Kidney (tissue), 14 donors: Measurements from ENCODE around the gene CRIP3. TPM values are rescaled to one million over a fixed set of nuclear protein-coding genes. Genes with fewer than 3 reads are reported as not detected.

ENCODE experiments used
- DNase-seq, 5 donors: peaks; one replicate each; pipeline ENCODE4 v3.0.0-alpha.2; 2013 to 2020
- FAIRE-seq: peaks from 2 replicates; lab custom pipeline; 2012; peaks lifted over from hg19 to GRCh38; lab: Jason Lieb, UNC
- H3K27ac ChIP-seq, 2 donors: one replicate each; pipeline ENCODE4 v1.7.0; 2013; ENCODE audit warnings: low read depth in 2 of 2, low read length in 2 of 2, inconsistent platforms in 1 of 2
- H3K27me3 ChIP-seq: one replicate; pipeline ENCODE4 v1.7.1; 2013; ENCODE audit warnings: low read length, inconsistent platforms; ENCODE audit not compliant: control insufficient read depth, insufficient read depth
- H3K36me3 ChIP-seq, 3 donors: one replicate each; pipeline versions ENCODE4 v1.7.0 to v1.7.1; 2013; ENCODE audit warnings: low read length in 3 of 3, control low read depth in 1 of 3, inconsistent platforms in 1 of 3; ENCODE audit not compliant: insufficient read depth in 3 of 3, control insufficient read depth in 2 of 3
- H3K4me1 ChIP-seq, 3 donors: one replicate each; pipeline versions ENCODE4 v1.7.0 to v1.7.1; 2013; ENCODE audit warnings: low read length in 3 of 3, inconsistent platforms in 1 of 3, low read depth in 1 of 3; ENCODE audit not compliant: control insufficient read depth in 2 of 3, insufficient read depth in 2 of 3
- H3K4me3 ChIP-seq, 3 donors: one replicate each; pipeline versions ENCODE4 v1.7.0 to v1.8.1; 2013; ENCODE audit warnings: low read length in 3 of 3, control low read depth in 1 of 3, inconsistent platforms in 1 of 3
- H3K9ac ChIP-seq, 3 donors: one replicate each; pipeline versions ENCODE4 v1.7.0 to v1.7.1; 2013; ENCODE audit warnings: low read length in 3 of 3, control low read depth in 1 of 3, inconsistent platforms in 1 of 3
- H3K9me3 ChIP-seq, 3 donors: one replicate each; pipeline versions ENCODE4 v1.7.0 to v1.7.1; 2013; ENCODE audit warnings: low read length in 3 of 3, control low read depth in 1 of 3, inconsistent platforms in 1 of 3; ENCODE audit not compliant: control insufficient read depth in 2 of 3, insufficient read depth in 1 of 3
- intact Hi-C: fragments of 100-400 bp; cut with DNase I; formaldehyde crosslinking; loops from one replicate; pipeline ENCODE4 v1.11.1; 2022
- polyA plus RNA-seq: library from polyadenylated mRNA; stranded (reverse); fragments of 350-450 nt; fragmentation: Illumina TruSeq; extraction: RNeasy Lipid Tissue Mini Kit (QIAGEN cat#74804); gene quantifications from one replicate; pipeline ENCODE4 v1.2.3, GENCODE V29; 2014; ENCODE audit warnings: low read depth, low replicate concordance; ENCODE audit not compliant: insufficient read depth
- total RNA-seq: library from RNA; stranded (reverse); fragmentation: NEBNext Ultra II Directional; extraction: Animal tissue kit (Norgen Biotek cat#: 25700); gene quantifications from one replicate; pipeline ENCODE4 v1.2.1, GENCODE V29; 2021
- TF ChIP-seq, protein P1 (sequence below): IDR thresholded peaks from 3 replicates; pipeline ENCODE4 v1.5.1; 2012; ENCODE audit warnings: mild to moderate bottlenecking, moderate library complexity, borderline replicate concordance; ENCODE audit not compliant: insufficient read depth; ENCODE audit errors: extremely low read depth
- donor health status: control.
- donor health status: control.
- donor health status: control.
- donor health status: control.
- donor health status: control.
- donor health status: DM: yes; HTN: yes; CAD: no.
- donor health status: Normal renal cell carcinoma (clear cell type).

CRIP3 gene
- total and polyA plus RNA-seq, 2 donors from 2014 or later = 5.6 to 14.3 TPM

DNA sequence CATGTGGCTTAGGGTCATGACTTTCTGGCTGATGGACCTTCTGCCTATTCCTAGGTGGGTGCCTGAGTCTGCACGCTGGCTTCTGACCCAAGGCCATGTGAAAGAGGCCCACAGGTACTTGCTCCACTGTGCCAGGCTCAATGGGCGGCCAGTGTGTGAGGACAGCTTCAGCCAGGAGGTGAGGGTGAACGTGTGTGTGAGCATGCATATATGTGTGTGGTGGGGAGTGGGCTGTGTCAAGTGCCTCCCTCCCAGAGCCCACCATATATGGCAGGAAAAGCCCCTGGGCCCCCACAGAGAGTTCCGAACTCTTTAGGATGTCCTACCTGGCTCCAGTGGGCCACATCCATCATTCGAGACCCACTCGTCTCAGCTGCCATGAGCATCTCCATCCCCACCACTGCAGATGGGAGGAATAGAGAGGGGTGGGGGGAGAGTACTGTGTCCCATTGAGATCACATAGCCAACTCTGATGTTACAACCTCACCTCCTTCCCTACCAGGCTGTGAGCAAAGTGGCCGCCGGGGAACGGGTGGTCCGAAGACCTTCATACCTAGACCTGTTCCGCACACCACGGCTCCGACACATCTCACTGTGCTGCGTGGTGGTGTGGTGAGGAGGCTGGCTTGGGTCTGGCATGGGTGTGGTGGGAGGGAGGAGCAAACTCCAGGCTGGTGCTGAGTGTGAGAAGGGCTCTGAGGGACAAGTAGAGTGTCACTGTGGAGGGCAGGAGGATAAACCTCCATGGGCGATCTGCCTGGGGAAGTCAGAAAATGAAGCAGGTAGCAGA, 7.3 kb downstream of the CRIP3 start:
- peak overlapping the region in 2 of 3 donors; percentile 20 to 43 for H3K4me3 ChIP-seq
- DNase-seq = peak in 1 of 5 donors; percentile 56
- H3K4me1 ChIP-seq = peaks cover 0 to 5% (median 3%) of the 10 kb centered on the region in 3 donors
- no peak overlapping the region for H3K27ac ChIP-seq
- intact Hi-C loops = no loop called here
- no peak for FAIRE-seq
- H3K27me3 ChIP-seq = no peaks in the 10 kb centered on the region
- no peaks in the 10 kb centered on the region for H3K36me3 ChIP-seq
- TF ChIP-seq, protein P1, sequence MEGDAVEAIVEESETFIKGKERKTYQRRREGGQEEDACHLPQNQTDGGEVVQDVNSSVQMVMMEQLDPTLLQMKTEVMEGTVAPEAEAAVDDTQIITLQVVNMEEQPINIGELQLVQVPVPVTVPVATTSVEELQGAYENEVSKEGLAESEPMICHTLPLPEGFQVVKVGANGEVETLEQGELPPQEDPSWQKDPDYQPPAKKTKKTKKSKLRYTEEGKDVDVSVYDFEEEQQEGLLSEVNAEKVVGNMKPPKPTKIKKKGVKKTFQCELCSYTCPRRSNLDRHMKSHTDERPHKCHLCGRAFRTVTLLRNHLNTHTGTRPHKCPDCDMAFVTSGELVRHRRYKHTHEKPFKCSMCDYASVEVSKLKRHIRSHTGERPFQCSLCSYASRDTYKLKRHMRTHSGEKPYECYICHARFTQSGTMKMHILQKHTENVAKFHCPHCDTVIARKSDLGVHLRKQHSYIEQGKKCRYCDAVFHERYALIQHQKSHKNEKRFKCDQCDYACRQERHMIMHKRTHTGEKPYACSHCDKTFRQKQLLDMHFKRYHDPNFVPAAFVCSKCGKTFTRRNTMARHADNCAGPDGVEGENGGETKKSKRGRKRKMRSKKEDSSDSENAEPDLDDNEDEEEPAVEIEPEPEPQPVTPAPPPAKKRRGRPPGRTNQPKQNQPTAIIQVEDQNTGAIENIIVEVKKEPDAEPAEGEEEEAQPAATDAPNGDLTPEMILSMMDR = no peak
- H3K9ac ChIP-seq = no peak overlapping the region
- no peaks in the 10 kb centered on the region for H3K9me3 ChIP-seq

DNA sequence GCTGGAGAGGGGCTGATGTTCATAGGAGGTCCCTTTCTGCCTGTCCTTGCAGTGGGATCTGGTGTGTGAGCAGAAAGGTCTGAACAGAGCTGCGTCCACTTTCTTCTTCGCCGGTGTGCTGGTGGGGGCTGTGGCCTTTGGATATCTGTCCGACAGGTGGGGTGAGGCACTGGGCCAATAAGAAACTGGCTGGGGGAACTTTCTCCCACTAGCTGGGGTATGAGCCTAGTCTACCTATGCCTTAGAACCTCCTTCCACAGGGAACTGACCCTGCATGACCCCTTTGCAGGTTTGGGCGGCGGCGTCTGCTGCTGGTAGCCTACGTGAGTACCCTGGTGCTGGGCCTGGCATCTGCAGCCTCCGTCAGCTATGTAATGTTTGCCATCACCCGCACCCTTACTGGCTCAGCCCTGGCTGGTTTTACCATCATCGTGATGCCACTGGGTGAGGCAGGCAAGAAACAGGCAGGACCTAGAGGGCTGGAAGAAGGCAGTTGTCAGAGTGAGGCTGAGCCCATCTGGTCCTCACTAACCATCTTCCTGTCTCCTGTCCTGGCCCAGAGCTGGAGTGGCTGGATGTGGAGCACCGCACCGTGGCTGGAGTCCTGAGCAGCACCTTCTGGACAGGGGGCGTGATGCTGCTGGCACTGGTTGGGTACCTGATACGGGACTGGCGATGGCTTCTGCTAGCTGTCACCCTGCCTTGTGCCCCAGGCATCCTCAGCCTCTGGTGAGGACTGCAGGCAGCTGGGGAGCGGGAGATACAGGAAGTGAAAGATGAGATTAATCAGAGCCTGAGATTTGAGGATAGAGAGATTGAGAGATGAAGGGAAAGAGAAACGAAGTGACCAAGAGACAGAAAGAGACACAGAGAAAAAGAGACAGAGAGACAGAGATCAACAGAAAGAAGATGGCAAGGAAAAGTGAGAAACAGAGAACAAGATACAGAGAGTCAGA, 9.0 kb downstream of the CRIP3 start:
- H3K4me1 ChIP-seq = peaks cover 0 to 5% (median 3%) of the 10 kb centered on the region in 3 donors
- TF ChIP-seq, protein P1 = no peak
- intact Hi-C loops = no loop called here
- no peaks in the 10 kb centered on the region for H3K9me3 ChIP-seq
- H3K4me3 ChIP-seq = peak overlapping the region in 2 of 3 donors; percentile 69 to 72
- DNase-seq (peak in 1 of 5 donors; percentile 32), FAIRE-seq (no peak)
- peak overlapping the region in 1 of 2 donors; percentile 82 for H3K27ac ChIP-seq
- no peaks in the 10 kb centered on the region for H3K27me3 ChIP-seq
- H3K9ac ChIP-seq = peak overlapping the region in 1 of 3 donors; percentile 13
- H3K36me3 ChIP-seq = no peaks in the 10 kb centered on the region

DNA sequence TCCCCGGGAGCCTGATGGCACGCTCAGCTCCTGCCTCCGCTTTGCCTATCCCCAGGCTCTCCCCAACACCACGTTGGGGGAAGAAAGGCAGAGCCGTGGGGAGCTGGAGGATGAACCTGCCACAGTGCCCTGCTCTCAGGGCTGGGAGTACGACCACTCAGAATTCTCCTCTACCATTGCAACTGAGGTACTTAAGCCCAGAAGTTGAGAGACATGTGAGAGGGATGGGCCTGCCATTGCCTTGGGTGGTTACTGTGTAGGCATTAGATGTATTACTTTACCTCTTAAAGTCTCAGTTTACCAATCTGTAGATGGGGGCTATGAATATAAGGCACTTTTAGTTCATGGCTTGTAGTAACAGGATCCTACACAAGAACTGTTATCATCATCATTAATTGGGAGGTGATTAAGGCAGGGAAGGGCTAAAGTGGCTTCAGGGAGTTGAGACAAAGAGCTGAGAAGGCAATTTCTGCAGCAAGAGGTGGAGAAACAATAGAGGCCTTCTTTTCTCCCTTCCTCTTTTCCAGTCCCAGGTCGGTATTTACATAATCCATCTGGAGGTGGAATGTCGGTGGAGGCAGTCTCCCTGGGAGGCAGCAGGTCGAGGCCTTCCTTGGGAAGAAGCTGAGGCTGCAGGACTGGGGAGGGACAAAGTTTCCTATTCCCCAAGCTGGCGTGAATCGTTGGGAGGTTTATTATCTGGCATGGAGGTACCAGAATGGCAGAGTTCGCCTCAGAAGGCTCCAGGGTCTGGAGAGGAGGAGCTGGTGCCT, 9.9 kb downstream of the CRIP3 start:
- Histone ChIP-seq H3K9me3 (no peaks in the 10 kb centered on the region), H3K9ac (peak overlapping the region in 1 of 3 donors; percentile 13), H3K4me1 (peaks cover 0 to 5% (median 3%) of the 10 kb centered on the region in 3 donors), H3K4me3 (peak overlapping the region in 2 of 3 donors; percentile 69 to 72), H3K27me3 (no peaks in the 10 kb centered on the region), H3K36me3 (no peaks in the 10 kb centered on the region), H3K27ac (peak overlapping the region; percentile 44 to 82)
- FAIRE-seq (no peak), DNase-seq (no peak)
- TF ChIP-seq, protein P1 = no peak
- intact Hi-C loops = no loop called here
